RWPE2 (cell line): ENCODE data around the gene RDH5.

Experiments used
- ATAC-seq: fragments of 200-7000 bp; cut with Tn5 transposase; 3 replicates; pipeline ENCODE4 v1.9.1; 2021; ENCODE audit warnings: low read depth
- DNase-seq: peaks from one replicate; pipeline ENCODE4 v3.0.0-alpha.2; 2020; ENCODE audit warnings: low spot score
- H3K27ac ChIP-seq: fragments of 450-650 bp; 2 replicates; pipeline ENCODE4 v1.5.1; 2017; ENCODE audit warnings: mild to moderate bottlenecking; ENCODE audit not compliant: poor library complexity, severe bottlenecking
- H3K27me3 ChIP-seq: fragments of 250-450 bp; sonication (Bioruptor Pico); 2 replicates; pipeline ENCODE4 v1.5.1; 2021; ENCODE audit warnings: mild to moderate bottlenecking, moderate library complexity; ENCODE audit not compliant: insufficient read depth, poor library complexity, severe bottlenecking
- H3K36me3 ChIP-seq: fragments of 250-450 bp; sonication (Bioruptor Pico); 2 replicates; pipeline ENCODE4 v1.5.1; 2020; ENCODE audit warnings: low read depth, mild to moderate bottlenecking, moderate library complexity
- H3K4me1 ChIP-seq: fragments of 250-450 bp; sonication (Bioruptor Pico); 2 replicates; pipeline ENCODE4 v1.5.1; 2021; ENCODE audit warnings: mild to moderate bottlenecking, moderate library complexity; ENCODE audit not compliant: insufficient read depth, poor library complexity, severe bottlenecking
- H3K4me3 ChIP-seq: fragments of 250-450 bp; sonication (Bioruptor Pico); 2 replicates; pipeline ENCODE4 v1.5.1; 2021; ENCODE audit warnings: mild to moderate bottlenecking, moderate library complexity; ENCODE audit not compliant: severe bottlenecking
- H3K9me3 ChIP-seq: fragments of 250-450 bp; sonication (Bioruptor Pico); 2 replicates; pipeline ENCODE4 v1.5.1; 2021; ENCODE audit warnings: mild to moderate bottlenecking, moderate library complexity; ENCODE audit not compliant: severe bottlenecking
- TF ChIP-seq, protein P1 (sequence below): fragments of 450-650 bp; IDR thresholded peaks from one replicate; pipeline ENCODE4 v1.5.1; 2017; ENCODE audit warnings: mild to moderate bottlenecking, moderate library complexity; ENCODE audit not compliant: poor library complexity, severe bottlenecking

Gene RDH5

GRCh38 chr12:55729819-55730818 lies 9.9 kb downstream of the RDH5 start:
- H3K27ac ChIP-seq: peak overlapping the region; percentile 95

GRCh38 chr12:55732288-55732687 lies 12.1 kb downstream of the RDH5 start:
- DNase-seq (no peak), ATAC-seq (no peak)
- Histone ChIP-seq H3K4me3 (no peak overlapping the region), H3K27me3 (no peaks in the 10 kb centered on the region), H3K4me1 (peaks cover 6% of the 10 kb centered on the region), H3K36me3 (peaks cover 2% of the 10 kb centered on the region), H3K27ac (no peak overlapping the region), H3K9me3 (no peaks in the 10 kb centered on the region)
- TF ChIP-seq, protein P1, sequence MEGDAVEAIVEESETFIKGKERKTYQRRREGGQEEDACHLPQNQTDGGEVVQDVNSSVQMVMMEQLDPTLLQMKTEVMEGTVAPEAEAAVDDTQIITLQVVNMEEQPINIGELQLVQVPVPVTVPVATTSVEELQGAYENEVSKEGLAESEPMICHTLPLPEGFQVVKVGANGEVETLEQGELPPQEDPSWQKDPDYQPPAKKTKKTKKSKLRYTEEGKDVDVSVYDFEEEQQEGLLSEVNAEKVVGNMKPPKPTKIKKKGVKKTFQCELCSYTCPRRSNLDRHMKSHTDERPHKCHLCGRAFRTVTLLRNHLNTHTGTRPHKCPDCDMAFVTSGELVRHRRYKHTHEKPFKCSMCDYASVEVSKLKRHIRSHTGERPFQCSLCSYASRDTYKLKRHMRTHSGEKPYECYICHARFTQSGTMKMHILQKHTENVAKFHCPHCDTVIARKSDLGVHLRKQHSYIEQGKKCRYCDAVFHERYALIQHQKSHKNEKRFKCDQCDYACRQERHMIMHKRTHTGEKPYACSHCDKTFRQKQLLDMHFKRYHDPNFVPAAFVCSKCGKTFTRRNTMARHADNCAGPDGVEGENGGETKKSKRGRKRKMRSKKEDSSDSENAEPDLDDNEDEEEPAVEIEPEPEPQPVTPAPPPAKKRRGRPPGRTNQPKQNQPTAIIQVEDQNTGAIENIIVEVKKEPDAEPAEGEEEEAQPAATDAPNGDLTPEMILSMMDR: no peak

More at GRCh38 chr12:55729819-55730818, 9.9 kb downstream of the RDH5 start:
- Histone ChIP-seq H3K36me3 (peaks cover 24% of the 10 kb centered on the region), H3K27me3 (no peaks in the 10 kb centered on the region), H3K4me3 (peak overlapping the region; percentile 74), H3K9me3 (no peaks in the 10 kb centered on the region), H3K4me1 (peaks cover 14% of the 10 kb centered on the region)
- TF ChIP-seq, protein P1: peak; percentile 25
- ATAC-seq (peak; percentile 32), DNase-seq (no peak)

DNA sequence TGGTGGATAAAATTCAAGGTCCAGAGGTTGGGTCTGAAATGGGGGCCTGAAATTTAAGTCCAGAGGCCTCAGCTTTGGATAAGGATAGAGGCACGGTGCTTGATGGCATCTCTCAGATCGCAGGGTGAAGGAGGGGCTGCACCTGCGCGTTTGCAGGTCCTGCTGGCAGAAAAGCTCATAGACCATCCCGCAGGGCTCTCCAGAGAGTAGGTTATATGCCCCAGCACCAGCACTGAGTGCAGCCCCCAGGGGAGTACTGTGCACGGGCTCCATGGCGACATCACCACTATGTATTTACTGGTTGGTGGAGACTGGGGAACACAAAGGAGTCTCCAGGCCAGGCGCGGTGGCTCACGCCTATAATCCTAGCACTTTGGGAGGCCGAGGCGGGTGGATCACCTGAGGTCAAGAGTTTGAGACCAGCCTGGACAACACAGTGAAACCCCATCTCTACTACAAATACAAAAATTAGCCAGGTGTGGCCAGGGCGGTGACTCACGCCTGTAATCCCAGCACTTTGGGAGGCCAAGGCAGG lies 12.9 kb downstream of the RDH5 start:
- Histone ChIP-seq H3K4me3 (no peak overlapping the region), H3K4me1 (peaks cover 7% of the 10 kb centered on the region), H3K36me3 (no peaks in the 10 kb centered on the region), H3K27ac (no peak overlapping the region), H3K9me3 (no peaks in the 10 kb centered on the region), H3K27me3 (no peaks in the 10 kb centered on the region)
- DNase-seq: no peak
- no peak for ATAC-seq
- TF ChIP-seq, protein P1: no peak

- Histone ChIP-seq H3K27ac (no peak overlapping the region), H3K4me1 (peaks cover 8% of the 10 kb centered on the region), H3K9me3 (no peaks in the 10 kb centered on the region), H3K4me3 (no peak overlapping the region), H3K27me3 (no peaks in the 10 kb centered on the region), H3K36me3 (no peaks in the 10 kb centered on the region)
- no peak for ATAC-seq
- DNase-seq: no peak
- TF ChIP-seq, protein P1: no peak
Measured at GRCh38 chr12:55733858-55734257, 13.7 kb downstream of the RDH5 start.

GRCh38 chr12:55734595-55734994 lies 14.4 kb downstream of the RDH5 start:
- H3K4me1 ChIP-seq: peaks cover 8% of the 10 kb centered on the region
- no peak overlapping the region for H3K4me3 ChIP-seq
- no peaks in the 10 kb centered on the region for H3K27me3 ChIP-seq
- no peak overlapping the region for H3K27ac ChIP-seq
- TF ChIP-seq, protein P1: no peak
- no peaks in the 10 kb centered on the region for H3K9me3 ChIP-seq
- no peaks in the 10 kb centered on the region for H3K36me3 ChIP-seq
- ATAC-seq (no peak), DNase-seq (no peak)
